Measurements from ENCODE around the gene UTP20.
"Not testable (repeated sequence)": the region's sequence is repeated elsewhere in the genome, so short reads cannot be mapped to it uniquely, and the experiment has no call there.

Gene UTP20

GRCh38 chr12:101327546-101327945 is 47.6 kb downstream of the UTP20 start:
- no peak for DNase-seq

GRCh38 chr12:101328917-101329316 is 49.0 kb downstream of the UTP20 start:
- no peak for DNase-seq

GRCh38 chr12:101330631-101331030 is 50.7 kb downstream of the UTP20 start:
- DNase-seq = no peak

GRCh38 chr12:101336437-101336836 is 56.5 kb downstream of the UTP20 start:
- no peak for DNase-seq

GRCh38 chr12:101338087-101338486 is 58.2 kb downstream of the UTP20 start:
- no peak for DNase-seq

- DNase-seq = no peak
Observed at GRCh38 chr12:101343893-101344292, 64.0 kb downstream of the UTP20 start.

- DNase-seq = no peak
Observed at GRCh38 chr12:101351682-101352081, 71.8 kb downstream of the UTP20 start.

- no peak for DNase-seq
Observed at GRCh38 chr12:101356794-101357193, 76.9 kb downstream of the UTP20 start.

GRCh38 chr12:101361455-101361854 is 81.5 kb downstream of the UTP20 start:
- no peak for DNase-seq

- DNase-seq = no peak
Observed at GRCh38 chr12:101368016-101368415, 88.1 kb downstream of the UTP20 start.

GRCh38 chr12:101372431-101372830 is 92.5 kb downstream of the UTP20 start:
- no peak for DNase-seq

- no peak for DNase-seq
Observed at GRCh38 chr12:101375573-101375972, 95.7 kb downstream of the UTP20 start.

- DNase-seq = no peak
Observed at GRCh38 chr12:101379149-101379548, 99.2 kb downstream of the UTP20 start.

GRCh38 chr12:101391181-101391580 is 111.3 kb downstream of the UTP20 start:
- not testable (repeated sequence) for DNase-seq

GRCh38 chr12:101407049-101407435 is 127.1 kb downstream of the UTP20 start:
- DNase-seq = no peak

GRCh38 chr12:101407436-101408345 is 127.8 kb downstream of the UTP20 start, which contains the start of gene ARL1:
Gene ARL1 (minus strand): TSS chr12:101407772. CDS start chr12:101407645, 127 bp downstream.
- peak; percentile 80 for DNase-seq

GRCh38 chr12:101410169-101410568 is 130.3 kb downstream of the UTP20 start:
- DNase-seq = not testable (repeated sequence)

GRCh38 chr12:101414533-101415119 is 134.7 kb downstream of the UTP20 start:
- peak; percentile 54 for DNase-seq

- no peak for DNase-seq
Observed at GRCh38 chr12:101415228-101415627, 135.3 kb downstream of the UTP20 start.

GRCh38 chr12:101422066-101422465 is 142.2 kb downstream of the UTP20 start:
- not testable (repeated sequence) for DNase-seq

- DNase-seq = no peak
Observed at GRCh38 chr12:101424620-101425019, 144.7 kb downstream of the UTP20 start.

GRCh38 chr12:101430456-101430855 is 150.6 kb downstream of the UTP20 start:
- peak; percentile 69 for DNase-seq

- DNase-seq = no peak
Observed at GRCh38 chr12:101436136-101436535, 156.2 kb downstream of the UTP20 start.
